Activated CD8-positive, alpha-beta memory T cell treated with anti-CD3 and anti-CD28 coated beads, Interleukin-2, amount 50 U/mL, for 48 hours (primary cell): Measurements from ENCODE around the gene DGCR8.
A peak's percentile ranks its signal among the peaks of the same experiment; 100 is the strongest.

ENCODE experiments used
- DNase-seq: peaks from one replicate; pipeline ENCODE4 v3.0.0-alpha.2; 2020

Gene DGCR8

GRCh38 chr22:20111689-20112622 is 31.9 kb downstream of the DGCR8 start:
- DNase-seq, result no peak

DNA sequence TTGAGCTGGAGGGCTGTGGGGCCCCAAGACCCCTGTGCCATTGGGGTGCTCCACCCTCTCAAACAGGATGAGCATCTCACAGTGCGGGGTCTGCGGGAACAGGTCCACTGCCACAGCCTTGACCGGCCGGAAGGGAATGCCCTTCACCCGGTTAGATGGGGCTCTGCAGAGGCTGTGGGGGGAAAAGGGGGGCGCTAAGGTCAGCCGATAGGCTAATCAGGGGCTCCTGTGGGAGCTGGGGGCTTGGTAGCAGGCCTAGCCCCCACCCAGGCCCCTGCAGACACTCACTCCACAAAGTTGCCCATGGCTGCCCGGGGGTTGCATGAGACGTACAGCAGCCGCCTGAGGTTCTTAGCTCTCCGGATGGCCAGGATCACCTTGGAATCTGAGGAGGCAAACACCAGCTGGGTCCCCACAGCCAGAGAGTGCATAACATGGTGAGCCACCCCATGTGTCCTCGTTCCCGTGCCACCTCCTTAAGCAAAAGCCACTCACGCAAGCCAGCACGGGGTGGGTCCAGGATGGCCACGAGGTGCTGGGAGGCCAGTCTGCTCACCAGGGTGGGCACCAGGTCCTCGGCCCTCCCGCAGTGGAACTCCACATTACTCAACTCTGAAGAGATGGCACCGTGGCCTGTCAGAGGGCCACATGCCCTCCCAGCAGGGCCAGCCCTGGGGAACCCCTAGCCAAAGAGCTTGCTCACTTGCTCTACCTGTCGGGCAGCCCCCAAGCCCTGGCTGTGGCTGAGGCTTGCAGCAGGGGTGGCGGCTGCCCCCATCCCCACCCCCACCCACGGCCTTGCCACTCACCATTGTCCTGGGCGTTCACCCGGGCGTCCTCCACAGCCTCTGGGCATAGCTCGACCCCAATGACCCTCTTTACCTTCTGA is 32.8 kb downstream of the DGCR8 start:
- no peak for DNase-seq

DNA sequence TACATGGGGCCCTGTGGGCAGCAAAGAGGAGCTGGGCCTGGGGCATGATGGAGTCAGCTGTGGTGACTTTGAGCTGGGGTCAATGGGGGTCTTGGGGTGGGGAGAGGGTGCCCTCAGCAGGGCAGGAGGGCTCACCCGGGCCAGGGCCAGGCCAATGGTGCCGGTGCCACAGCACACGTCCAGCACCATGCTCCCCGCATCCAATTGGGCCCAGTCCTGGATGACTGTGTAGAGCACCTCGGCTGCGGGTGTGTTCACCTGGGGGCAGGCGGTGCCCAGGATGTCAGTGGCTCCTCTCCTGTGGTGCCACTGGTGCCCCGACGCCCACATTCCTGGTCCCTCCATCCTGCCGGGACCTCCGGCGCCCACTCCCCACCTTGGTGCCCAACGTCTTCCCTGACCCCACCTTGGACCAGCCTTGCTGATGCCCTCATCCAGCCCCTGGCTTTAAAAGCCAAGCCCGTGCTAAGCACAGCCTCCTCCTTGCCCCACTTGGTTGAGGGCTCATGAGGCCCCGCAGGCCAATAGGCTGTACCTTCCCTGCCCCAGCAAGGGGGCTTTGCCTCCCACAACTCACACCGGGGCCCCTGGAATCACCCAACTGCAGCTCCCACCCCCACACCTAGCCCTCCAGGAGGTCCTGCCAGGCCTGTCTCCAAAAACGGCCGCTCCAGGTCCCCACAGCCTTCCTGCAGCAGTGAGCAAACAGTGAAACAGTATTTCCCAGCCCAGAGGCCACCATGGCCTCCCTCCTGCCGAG is 33.7 kb downstream of the DGCR8 start:
- no peak for DNase-seq

DNA sequence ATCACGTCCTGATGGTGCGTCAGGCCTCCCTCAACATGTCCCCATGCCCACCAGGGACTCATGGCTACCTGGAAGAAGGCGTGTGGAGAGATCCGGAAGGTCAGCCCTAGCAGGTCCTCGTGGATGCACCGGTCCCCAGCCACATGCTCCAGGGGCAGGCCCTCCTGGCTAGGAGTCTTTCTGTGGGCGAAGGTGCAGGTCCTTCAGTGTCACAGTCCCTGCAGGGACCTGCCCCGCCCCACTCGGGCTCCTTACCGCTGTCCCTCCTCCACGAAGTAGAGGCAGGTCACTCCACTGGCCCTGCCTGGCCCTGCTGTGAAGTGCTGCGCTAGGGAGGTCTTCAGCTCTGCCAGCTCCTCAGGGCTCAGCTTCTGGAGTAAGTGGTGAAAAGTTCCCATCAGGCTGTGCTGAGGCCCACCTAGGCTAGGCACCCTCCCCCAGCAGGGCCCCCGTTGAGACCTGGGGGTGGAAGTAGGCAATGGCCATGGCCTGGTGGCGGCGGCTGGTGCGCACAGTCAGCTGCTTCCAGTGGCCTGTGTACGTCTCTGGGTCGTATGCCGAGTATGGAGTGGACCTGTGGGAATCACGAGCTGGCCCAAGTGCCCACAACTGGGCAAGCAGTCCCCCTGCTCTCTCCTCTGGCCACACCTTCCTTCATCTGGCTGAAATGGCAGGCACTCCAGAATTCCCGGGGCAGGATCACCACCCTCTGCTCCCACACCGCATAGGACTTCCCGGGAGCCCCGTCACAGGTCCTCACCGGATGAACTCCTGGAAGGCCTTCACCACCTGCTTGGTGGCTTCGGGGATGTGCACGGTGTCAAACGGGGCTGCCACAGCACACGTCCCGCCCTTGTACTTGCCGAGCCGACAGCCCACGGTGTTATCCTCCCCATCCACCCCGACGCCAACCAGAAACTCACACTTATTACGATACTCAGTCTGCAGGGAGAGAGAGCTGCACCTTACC is 34.8 kb downstream of the DGCR8 start:
- DNase-seq, result no peak

DNA sequence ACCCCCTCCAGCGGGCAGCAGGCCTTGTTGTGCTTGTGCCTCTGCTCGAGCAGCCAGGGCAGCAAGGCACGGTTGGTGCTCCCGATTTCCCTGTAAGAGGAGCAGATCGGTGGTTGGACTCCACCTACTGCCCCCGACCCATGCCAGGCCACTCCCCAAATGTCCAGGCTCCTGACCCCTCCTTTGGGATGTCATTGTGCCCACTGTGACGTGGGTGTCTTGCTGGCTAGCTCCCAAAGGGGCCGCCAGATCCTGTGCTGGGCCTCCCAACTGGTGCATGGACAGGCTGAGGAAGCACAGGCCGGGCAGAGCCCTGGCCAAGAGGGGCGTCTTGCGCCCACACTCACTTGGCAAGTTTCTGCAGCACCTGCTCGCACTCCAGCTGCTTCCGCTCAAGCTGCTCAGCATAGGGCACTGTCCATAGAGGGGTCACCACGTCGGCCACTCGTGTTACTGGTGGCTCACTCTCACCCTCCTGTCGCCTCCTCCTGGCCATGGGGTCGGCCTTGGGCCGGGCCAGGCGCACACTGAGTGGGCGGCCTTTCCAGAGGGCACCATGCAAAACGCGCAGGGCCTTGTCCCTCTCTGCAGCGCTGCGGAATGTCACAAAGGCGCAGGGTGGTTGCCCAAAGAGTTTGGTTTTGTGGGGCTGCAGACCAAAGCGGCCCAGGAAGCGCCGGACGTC is 35.8 kb downstream of the DGCR8 start, which contains the start of gene RANBP1:
Gene RANBP1 (plus strand): TSS at position 414 of the 685 bp plus-strand sequence. CDS start 81 bp downstream, at position 495.
- DNase-seq, result no peak

- DNase-seq, result no peak
These were observed 36.4 kb downstream of the DGCR8 start for GRCh38 chr22:20116376-20116950.

DNA sequence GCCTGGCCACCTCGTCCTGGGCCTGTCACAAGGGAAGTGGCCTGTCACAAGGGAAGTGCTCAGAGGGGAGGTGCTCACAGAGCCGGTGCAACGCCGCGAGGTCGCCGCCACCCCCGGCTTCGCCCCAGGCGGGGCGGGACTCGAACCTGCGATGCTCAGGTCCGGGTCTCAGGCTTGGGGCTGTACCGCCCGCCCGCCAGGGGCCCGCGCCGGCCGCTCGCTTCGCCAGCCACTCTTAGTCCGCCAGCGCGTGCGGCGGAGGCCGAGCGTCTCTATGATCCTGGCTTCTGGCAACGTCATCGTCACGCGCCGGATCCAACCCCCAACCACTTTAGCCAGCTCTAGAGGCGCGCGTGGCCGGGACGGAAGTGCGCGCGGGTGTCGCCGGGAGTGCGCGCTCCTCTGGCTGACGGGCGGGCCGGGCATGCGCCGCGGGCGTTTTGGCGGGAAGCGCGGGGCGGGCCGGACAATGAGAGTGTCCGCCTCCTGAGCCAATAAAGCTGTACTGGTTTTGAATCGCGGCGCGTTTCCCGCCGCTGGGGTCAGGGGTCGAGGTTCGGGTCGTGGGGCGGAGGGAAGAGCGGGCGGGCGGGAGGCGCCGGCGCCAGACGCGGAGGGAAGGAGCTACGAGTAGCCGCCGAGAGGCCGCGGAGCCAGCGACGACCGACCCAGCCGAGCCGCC is 37.1 kb downstream of the DGCR8 start, which contains the start of gene TRMT2A:
Gene TRMT2A (minus strand): TSS at position 276 of the 682 bp plus-strand sequence. CDS start 320 bp downstream, outside the sequence.
- peak; percentile 98 for DNase-seq

DNA sequence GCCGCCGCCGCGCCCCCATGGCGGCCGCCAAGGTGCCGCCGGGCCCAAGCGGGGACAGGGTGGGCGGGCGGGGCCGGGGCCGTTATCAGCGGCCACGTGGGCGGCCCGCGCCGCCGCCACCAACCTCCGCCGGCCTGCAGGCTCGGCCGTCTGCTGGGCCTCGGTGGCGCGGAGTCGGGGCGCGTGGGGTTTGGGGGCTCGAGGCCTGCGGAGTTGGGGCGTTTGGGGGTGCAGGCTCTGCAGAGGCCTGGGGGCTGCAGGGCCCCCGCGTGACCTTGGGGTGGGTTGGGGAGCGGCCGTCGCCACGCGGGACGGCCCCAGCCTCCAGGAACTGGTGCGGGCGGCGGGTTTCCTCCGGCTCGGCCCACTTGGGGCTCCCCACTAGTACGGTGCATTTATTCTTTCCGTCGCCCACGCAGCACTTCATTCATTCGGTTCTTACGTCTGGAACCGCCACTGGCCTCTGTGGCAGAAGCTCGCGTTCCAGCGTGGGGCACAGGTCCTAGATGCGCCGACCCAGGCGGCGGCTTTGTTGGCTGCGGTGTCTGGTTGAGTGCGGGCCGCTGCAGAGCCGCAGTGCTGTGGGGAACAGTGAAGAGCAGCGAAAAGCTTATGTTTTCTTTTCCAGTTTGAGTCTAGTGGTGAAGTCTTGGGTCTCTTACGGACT is 37.7 kb downstream of the DGCR8 start:
- peak; percentile 88 for DNase-seq

GRCh38 chr22:20118300-20119020 is 38.4 kb downstream of the DGCR8 start:
- no peak for DNase-seq

GRCh38 chr22:20121856-20122415 is 41.9 kb downstream of the DGCR8 start:
- no peak for DNase-seq

GRCh38 chr22:20123366-20124082 is 43.5 kb downstream of the DGCR8 start:
- DNase-seq, result no peak

DNA sequence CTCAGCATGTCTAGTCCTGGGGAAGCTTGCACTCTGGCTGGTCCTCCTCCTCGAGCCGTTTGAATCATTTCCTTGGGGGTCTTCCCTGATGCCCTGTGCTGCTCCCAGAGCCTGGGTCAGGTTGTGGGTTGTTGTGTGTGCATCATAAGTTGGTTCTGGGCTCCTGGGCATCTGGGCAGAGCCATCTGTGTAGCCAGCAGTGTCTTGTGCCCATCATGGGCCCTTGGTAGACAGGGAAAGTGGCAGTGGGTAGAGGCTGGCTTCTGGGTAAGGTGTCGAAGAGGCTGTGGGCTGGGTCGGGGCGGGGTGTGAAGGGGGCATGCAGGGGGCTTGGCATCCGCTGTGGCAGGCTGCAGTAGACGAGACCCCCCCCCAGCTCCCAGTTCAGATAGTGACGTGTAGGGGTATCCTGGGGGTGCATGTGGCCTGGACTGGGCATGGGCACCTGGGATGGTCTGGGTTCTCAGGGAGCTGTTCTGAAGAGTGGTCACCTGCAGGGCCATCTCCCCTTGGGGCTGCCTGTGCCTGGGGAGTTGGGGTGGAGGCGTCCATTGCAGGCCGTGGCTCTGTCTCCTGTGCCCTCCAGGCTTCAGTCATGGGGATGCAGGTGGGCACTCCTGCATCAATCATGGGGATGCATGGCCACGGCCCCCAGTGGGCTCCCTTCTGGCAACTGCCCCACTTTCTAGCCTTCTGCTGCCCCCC is 44.2 kb downstream of the DGCR8 start:
- no peak for DNase-seq

- DNase-seq, result no peak
These were observed 45.4 kb downstream of the DGCR8 start for GRCh38 chr22:20125201-20126174.

DNA sequence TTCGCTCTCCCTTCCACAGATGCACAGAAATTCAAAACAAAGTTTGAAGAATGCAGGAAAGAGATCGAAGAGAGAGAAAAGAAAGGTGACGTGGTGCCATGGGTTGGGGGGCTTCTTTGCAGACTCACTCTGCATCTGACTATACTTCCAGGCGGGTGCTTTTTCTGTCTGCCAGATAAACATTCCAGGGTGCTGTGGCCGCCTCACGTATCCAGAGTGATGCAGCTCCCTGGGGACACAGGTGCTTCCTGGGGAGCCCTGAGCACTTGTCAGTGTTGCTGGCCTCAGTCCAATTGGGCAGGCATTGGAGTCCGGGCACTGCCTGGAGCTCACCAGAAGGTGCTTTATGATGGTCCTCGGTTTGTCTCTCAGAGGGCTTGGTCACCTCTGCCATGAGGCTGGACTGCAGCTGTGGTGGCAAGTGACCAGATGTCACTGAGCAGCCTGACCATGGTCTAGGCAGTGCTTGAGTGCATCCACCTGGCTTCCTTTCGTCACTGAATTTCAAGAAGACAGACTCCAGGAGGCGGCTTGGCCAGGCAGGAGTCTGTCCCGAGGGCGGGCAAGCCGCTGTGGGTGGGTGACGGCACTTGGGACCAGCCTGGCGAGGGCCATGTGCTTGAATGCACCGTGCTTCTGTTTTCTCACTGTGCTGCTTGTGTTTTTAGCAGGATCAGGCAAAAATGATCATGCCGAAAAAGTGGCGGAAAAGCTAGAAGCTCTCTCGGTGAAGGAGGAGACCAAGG is 46.4 kb downstream of the DGCR8 start:
- no peak for DNase-seq
